Measurements from ENCODE around the gene TCEA3.

The TCEA3 gene

DNA sequence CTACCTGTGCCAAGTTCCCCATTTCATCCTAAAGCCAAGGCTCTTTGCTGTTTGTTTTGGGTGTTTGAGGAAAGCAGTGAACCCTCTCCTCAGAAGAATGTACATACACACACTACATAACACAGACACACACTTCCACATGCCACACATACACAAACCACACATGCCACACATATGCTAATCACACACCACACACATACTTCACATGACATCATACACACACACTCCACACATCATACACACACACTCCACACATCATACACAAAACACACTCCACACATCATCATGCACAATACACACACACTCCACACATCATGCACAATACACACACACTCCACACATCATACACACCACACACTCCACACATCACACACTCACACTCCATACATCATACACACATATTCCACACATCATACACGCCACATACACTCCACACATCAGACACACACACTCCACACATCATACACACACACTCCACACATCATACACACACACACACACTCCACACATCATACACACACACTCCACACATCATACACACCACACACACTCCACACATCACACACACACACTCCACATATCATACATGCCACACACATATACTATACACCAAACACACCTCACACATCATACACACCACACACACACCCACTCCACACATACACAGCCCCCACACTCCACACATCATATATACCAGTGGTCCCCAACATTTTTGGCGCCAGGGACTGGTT lies 32.3 kb downstream of the TCEA3 start:
- H3K9ac ChIP-seq (ENCODE audit: insufficient read length, low read depth), result no peak overlapping the region
- TF ChIP-seq YY1 (IDR thresholded peaks at IDR 0.05; ENCODE audit: insufficient read depth, insufficient read length) (no peak), SUZ12 (IDR thresholded peaks at IDR 0.05; ENCODE audit: extremely low read depth, insufficient read depth, insufficient read length) (no peak), ZNF274 (IDR thresholded peaks at IDR 0.05; ENCODE audit: low read depth, low read length) (no peak)
- no peak for DNase-seq (ENCODE audit: low read depth, low spot score)
- H3K36me3 ChIP-seq (ENCODE audit: insufficient read depth, insufficient read length, low read length), result no peaks in the 10 kb centered on the region
- peaks cover 6% of the 10 kb centered on the region for H3K4me1 ChIP-seq (ENCODE audit: insufficient read depth, insufficient read length)
- H3K9me3 ChIP-seq (ENCODE audit: insufficient read depth, low read length), result no peaks in the 10 kb centered on the region
- H3K4me3 ChIP-seq (ENCODE audit: insufficient read length, low read depth), result no peak overlapping the region
- peaks cover 86% of the 10 kb centered on the region for H3K27me3 ChIP-seq (ENCODE audit: insufficient read depth, insufficient read length)

DNA sequence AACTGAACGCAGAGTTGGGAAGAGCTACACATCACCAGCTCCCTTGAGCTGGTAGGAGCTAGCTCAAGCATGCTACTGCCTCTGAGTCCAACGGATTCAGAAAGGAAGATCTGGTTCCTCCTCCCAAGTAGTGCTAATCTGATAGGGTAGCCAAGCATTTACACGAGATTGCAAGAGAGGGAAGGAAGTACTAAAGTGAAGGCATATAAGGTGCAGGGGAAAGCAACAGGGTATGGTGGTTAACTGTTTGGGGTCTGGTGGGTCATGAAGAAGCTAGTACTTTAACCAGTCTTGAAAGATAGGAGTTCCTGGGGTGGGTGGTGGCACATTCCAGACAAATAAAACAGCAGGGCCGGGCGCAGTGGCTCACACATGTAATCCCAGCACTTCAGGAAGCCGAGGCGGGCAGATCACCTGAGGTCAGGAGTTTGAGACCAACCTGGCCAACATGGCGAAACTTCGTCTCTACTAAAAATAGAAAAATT lies 34.7 kb downstream of the TCEA3 start:
- TF ChIP-seq ZNF274 (IDR thresholded peaks at IDR 0.05; ENCODE audit: low read depth, low read length) (no peak), SUZ12 (IDR thresholded peaks at IDR 0.05; ENCODE audit: extremely low read depth, insufficient read depth, insufficient read length) (no peak), YY1 (IDR thresholded peaks at IDR 0.05; ENCODE audit: insufficient read depth, insufficient read length) (no peak)
- H3K4me1 ChIP-seq (ENCODE audit: insufficient read depth, insufficient read length), result no peaks in the 10 kb centered on the region
- H3K9ac ChIP-seq (ENCODE audit: insufficient read length, low read depth), result no peak overlapping the region
- H3K4me3 ChIP-seq (ENCODE audit: insufficient read length, low read depth), result no peak overlapping the region
- peaks cover 81% of the 10 kb centered on the region for H3K27me3 ChIP-seq (ENCODE audit: insufficient read depth, insufficient read length)
- no peaks in the 10 kb centered on the region for H3K9me3 ChIP-seq (ENCODE audit: insufficient read depth, low read length)
- no peaks in the 10 kb centered on the region for H3K36me3 ChIP-seq (ENCODE audit: insufficient read depth, insufficient read length, low read length)
- no peak for DNase-seq (ENCODE audit: low read depth, low spot score)

- H3K36me3 ChIP-seq (ENCODE audit: insufficient read depth, insufficient read length, low read length), result no peaks in the 10 kb centered on the region
- H3K4me3 ChIP-seq (ENCODE audit: insufficient read length, low read depth), result no peak overlapping the region
- H3K9ac ChIP-seq (ENCODE audit: insufficient read length, low read depth), result no peak overlapping the region
- no peak for TF ChIP-seq SUZ12 (IDR thresholded peaks at IDR 0.05; ENCODE audit: extremely low read depth, insufficient read depth, insufficient read length)
- no peaks in the 10 kb centered on the region for H3K9me3 ChIP-seq (ENCODE audit: insufficient read depth, low read length)
- peaks cover 75% of the 10 kb centered on the region for H3K27me3 ChIP-seq (ENCODE audit: insufficient read depth, insufficient read length)
- no peak for DNase-seq (ENCODE audit: low read depth, low spot score)
- no peaks in the 10 kb centered on the region for H3K4me1 ChIP-seq (ENCODE audit: insufficient read depth, insufficient read length)
Observed at GRCh38 chr1:23387494-23387893, 37.1 kb downstream of the TCEA3 start.

- Histone ChIP-seq H3K9me3 (ENCODE audit: insufficient read depth, low read length) (no peaks in the 10 kb centered on the region), H3K4me3 (ENCODE audit: insufficient read length, low read depth) (no peak overlapping the region), H3K4me1 (ENCODE audit: insufficient read depth, insufficient read length) (no peaks in the 10 kb centered on the region), H3K9ac (ENCODE audit: insufficient read length, low read depth) (no peak overlapping the region), H3K27me3 (ENCODE audit: insufficient read depth, insufficient read length) (peaks cover 82% of the 10 kb centered on the region), H3K36me3 (ENCODE audit: insufficient read depth, insufficient read length, low read length) (no peaks in the 10 kb centered on the region)
- TF ChIP-seq SUZ12 (IDR thresholded peaks at IDR 0.05; ENCODE audit: extremely low read depth, insufficient read depth, insufficient read length) (no peak), ZNF274 (IDR thresholded peaks at IDR 0.05; ENCODE audit: low read depth, low read length) (no peak), YY1 (IDR thresholded peaks at IDR 0.05; ENCODE audit: insufficient read depth, insufficient read length) (no peak)
- no peak for DNase-seq (ENCODE audit: low read depth, low spot score)
Observed at GRCh38 chr1:23385119-23385621, 39.4 kb downstream of the TCEA3 start.

DNA sequence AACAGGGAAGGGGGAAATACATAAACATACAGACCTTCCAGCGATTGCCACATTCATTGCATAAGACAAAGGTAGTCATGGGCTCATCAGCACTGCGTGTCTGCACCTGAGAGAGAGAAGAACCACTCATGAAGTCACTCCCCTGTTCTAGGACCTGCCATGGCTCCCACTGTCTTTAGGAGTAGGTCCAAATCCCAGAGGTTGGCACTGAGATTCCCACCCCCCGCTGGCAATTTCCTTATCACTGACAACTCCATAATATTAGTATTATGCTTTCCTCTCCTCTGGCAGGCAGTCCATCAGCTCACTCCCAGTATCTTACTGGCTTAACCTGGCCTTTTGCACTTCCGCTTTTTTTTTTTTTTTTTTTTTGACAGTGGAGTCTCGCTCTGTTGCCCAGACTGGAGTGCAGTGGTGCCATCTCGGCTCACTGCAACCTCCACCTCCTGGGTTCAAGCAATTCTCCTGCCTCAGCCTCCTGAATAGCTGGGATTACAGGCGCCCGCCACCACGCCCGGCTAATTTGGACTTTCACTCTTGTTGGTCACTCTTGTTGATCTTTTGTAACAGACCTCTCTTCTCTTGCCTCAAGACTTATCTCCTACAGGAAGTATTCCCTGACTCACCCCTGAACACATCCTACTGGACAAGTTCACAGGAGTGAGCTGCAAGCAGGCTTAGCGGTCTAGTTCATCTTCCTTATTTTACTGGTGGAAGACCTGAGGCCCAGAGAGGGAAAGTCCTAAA lies 40.1 kb downstream of the TCEA3 start:
- no peaks in the 10 kb centered on the region for H3K4me1 ChIP-seq (ENCODE audit: insufficient read depth, insufficient read length)
- H3K9ac ChIP-seq (ENCODE audit: insufficient read length, low read depth), result no peak overlapping the region
- no peak overlapping the region for H3K4me3 ChIP-seq (ENCODE audit: insufficient read length, low read depth)
- no peaks in the 10 kb centered on the region for H3K36me3 ChIP-seq (ENCODE audit: insufficient read depth, insufficient read length, low read length)
- H3K27me3 ChIP-seq (ENCODE audit: insufficient read depth, insufficient read length), result peaks cover 78% of the 10 kb centered on the region
- DNase-seq (ENCODE audit: low read depth, low spot score), result no peak
- TF ChIP-seq SUZ12 (IDR thresholded peaks at IDR 0.05; ENCODE audit: extremely low read depth, insufficient read depth, insufficient read length) (no peak), ZNF274 (IDR thresholded peaks at IDR 0.05; ENCODE audit: low read depth, low read length) (no peak), YY1 (IDR thresholded peaks at IDR 0.05; ENCODE audit: insufficient read depth, insufficient read length) (no peak)
- no peaks in the 10 kb centered on the region for H3K9me3 ChIP-seq (ENCODE audit: insufficient read depth, low read length)

GRCh38 chr1:23383577-23384311 lies 40.8 kb downstream of the TCEA3 start:
- H3K4me1 ChIP-seq (ENCODE audit: insufficient read depth, insufficient read length), result no peaks in the 10 kb centered on the region
- DNase-seq (ENCODE audit: low read depth, low spot score), result no peak
- no peaks in the 10 kb centered on the region for H3K9me3 ChIP-seq (ENCODE audit: insufficient read depth, low read length)
- H3K4me3 ChIP-seq (ENCODE audit: insufficient read length, low read depth), result no peak overlapping the region
- H3K36me3 ChIP-seq (ENCODE audit: insufficient read depth, insufficient read length, low read length), result no peaks in the 10 kb centered on the region
- TF ChIP-seq SUZ12 (IDR thresholded peaks at IDR 0.05; ENCODE audit: extremely low read depth, insufficient read depth, insufficient read length) (no peak), YY1 (IDR thresholded peaks at IDR 0.05; ENCODE audit: insufficient read depth, insufficient read length) (no peak), ZNF274 (IDR thresholded peaks at IDR 0.05; ENCODE audit: low read depth, low read length) (no peak)
- H3K27me3 ChIP-seq (ENCODE audit: insufficient read depth, insufficient read length), result peaks cover 76% of the 10 kb centered on the region
- no peak overlapping the region for H3K9ac ChIP-seq (ENCODE audit: insufficient read length, low read depth)

Measured in NT2/D1 (cell line).